ENCODE measurements around the gene IMP3. TPM values are rescaled to one million over a fixed set of nuclear protein-coding genes. Genes with fewer than 3 reads are reported as not detected.

IMP3 gene
- total RNA-seq, 1 experiment from 2014 or later: 79.9 TPM

DNA sequence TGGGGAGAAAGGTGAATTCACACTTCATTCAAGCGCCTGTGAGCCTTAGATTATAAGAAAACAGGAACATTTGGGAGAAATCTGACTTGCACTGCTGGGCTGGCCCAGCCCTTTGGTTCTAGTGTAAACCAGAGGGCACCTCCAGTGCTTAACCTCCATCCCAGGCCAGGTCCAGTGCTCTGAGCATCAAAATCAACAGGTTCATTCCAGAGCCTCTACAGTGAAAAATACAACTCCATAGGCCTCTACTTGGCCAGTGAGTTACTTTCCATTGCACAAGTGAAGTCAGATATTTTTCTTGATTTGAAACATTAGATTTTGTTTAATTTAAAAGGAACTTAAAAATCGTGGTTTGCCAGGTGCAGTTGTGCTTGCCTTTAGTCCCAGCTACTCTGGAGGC is 17.5 kb downstream of the IMP3 start:
- Histone ChIP-seq H3K27ac (ENCODE audit: low read depth, low read length) (no peak overlapping the region), H3K9ac (ENCODE audit: low read length) (no peak overlapping the region), H3K4me2 (ENCODE audit: low read length) (no peak overlapping the region), H2AFZ (ENCODE audit: low read depth, low read length, poor library complexity, severe bottlenecking) (no peak overlapping the region), H3K79me2 (ENCODE audit: insufficient read depth, low read length) (no peaks in the 10 kb centered on the region; the same call in 1 of the 2 replicates), H3K9me2 (ENCODE audit: insufficient read depth) (no peaks in the 10 kb centered on the region), H3K4me1 (ENCODE audit: control insufficient read depth in 1 of 2, insufficient read depth in 2 of 2, low read length in 2 of 2) (peaks cover 9 to 37% of the 10 kb centered on the region in 2 experiments), H3K4me3 (replicated peaks in 1 of 2; ENCODE audit: low read depth in 1 of 2, low read length in 2 of 2) (no peak overlapping the region), H4K20me1 (ENCODE audit: insufficient read depth) (no peaks in the 10 kb centered on the region), H3K27me3 (ENCODE audit: insufficient read depth, low read length) (no peaks in the 10 kb centered on the region), H3K36me3 (ENCODE audit: control insufficient read depth in 1 of 2, insufficient read depth in 2 of 2, low read length in 2 of 2) (peaks cover 0 to 13% of the 10 kb centered on the region in 2 experiments; a peak in 2 of 4 replicates), H3K9me3 (ENCODE audit: control insufficient read depth in 1 of 2, insufficient read depth in 1 of 2, low read depth in 1 of 2, low read length in 2 of 2) (no peaks in the 10 kb centered on the region)
- POLR2A ChIA-PET: no interaction called here
- CTCF ChIA-PET: no interaction called here
- intact Hi-C loops (cut with micrococcal nuclease): no loop called here
- no peak for DNase-seq (ENCODE audit: low read depth, low spot score)
- TSS peak; percentile 19 for BruUV-seq (replicated peaks)
- no peak for ATAC-seq
- no peak for TF ChIP-seq YY1 (IDR thresholded peaks at IDR 0.05; ENCODE audit: extremely low read depth, insufficient replicate concordance, low read depth, low read length)
- no peak for TF ChIP-seq EZH2 (IDR thresholded peaks at IDR 0.05)
- no peak for TF ChIP-seq CBX3 (IDR thresholded peaks at IDR 0.05; ENCODE audit: low read depth)
- TF ChIP-seq ZFX (IDR thresholded peaks at IDR 0.05): no peak
- no peak for TF ChIP-seq CEBPB (IDR thresholded peaks at IDR 0.05; ENCODE audit: low read depth)
- no peak for TF ChIP-seq ZNF274 (IDR thresholded peaks at IDR 0.05; ENCODE audit: low read depth, low read length)
- TF ChIP-seq, protein P1, sequence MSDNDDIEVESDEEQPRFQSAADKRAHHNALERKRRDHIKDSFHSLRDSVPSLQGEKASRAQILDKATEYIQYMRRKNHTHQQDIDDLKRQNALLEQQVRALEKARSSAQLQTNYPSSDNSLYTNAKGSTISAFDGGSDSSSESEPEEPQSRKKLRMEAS (IDR thresholded peaks at IDR 0.05): no peak
- no peak for TF ChIP-seq EZH2phosphoT487 (IDR thresholded peaks at IDR 0.05; ENCODE audit: borderline replicate concordance)
- TF ChIP-seq, protein P2, sequence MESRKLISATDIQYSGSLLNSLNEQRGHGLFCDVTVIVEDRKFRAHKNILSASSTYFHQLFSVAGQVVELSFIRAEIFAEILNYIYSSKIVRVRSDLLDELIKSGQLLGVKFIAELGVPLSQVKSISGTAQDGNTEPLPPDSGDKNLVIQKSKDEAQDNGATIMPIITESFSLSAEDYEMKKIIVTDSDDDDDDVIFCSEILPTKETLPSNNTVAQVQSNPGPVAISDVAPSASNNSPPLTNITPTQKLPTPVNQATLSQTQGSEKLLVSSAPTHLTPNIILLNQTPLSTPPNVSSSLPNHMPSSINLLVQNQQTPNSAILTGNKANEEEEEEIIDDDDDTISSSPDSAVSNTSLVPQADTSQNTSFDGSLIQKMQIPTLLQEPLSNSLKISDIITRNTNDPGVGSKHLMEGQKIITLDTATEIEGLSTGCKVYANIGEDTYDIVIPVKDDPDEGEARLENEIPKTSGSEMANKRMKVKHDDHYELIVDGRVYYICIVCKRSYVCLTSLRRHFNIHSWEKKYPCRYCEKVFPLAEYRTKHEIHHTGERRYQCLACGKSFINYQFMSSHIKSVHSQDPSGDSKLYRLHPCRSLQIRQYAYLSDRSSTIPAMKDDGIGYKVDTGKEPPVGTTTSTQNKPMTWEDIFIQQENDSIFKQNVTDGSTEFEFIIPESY (IDR thresholded peaks at IDR 0.05; ENCODE audit: extremely low read depth, insufficient replicate concordance, low read length): no peak
- TF ChIP-seq ELF1 (IDR thresholded peaks at IDR 0.05; ENCODE audit: borderline replicate concordance, low read depth): no peak
- no peak for TF ChIP-seq POLR2A (IDR thresholded peaks at IDR 0.05; ENCODE audit: borderline replicate concordance, extremely low read depth, insufficient read depth, insufficient read length)
- TF ChIP-seq SP1 (IDR thresholded peaks at IDR 0.05; ENCODE audit: low read depth): no peak
- TF ChIP-seq, protein P3, sequence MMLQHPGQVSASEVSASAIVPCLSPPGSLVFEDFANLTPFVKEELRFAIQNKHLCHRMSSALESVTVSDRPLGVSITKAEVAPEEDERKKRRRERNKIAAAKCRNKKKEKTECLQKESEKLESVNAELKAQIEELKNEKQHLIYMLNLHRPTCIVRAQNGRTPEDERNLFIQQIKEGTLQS (IDR thresholded peaks at IDR 0.05): no peak
- no peak for TF ChIP-seq RAD21 (IDR thresholded peaks at IDR 0.05; ENCODE audit: low read depth)
- RAD21 ChIA-PET (ENCODE audit: low non-redundant PET in 1 of 2, low total read pairs in 2 of 2, uncharacterized antibody in 2 of 2, unreplicated experiment in 2 of 2): no interaction called here

All from HCT116 (cell line).